ENCODE measurements around the gene PRODH2.

Gene PRODH2

GRCh38 chr19:35787227-35787799 is 25.3 kb downstream of the PRODH2 start:
- Histone ChIP-seq H2AK5ac (ENCODE audit: low read length) (no peak overlapping the region), H2BK15ac (replicated peaks; ENCODE audit: low read depth) (no peak overlapping the region), H4K8ac (ENCODE audit: low read depth, low read length) (no peak overlapping the region), H3K4me1 (ENCODE audit: control insufficient read depth, low read depth, low read length) (no peaks in the 10 kb centered on the region), H3K4me2 (ENCODE audit: low read length) (no peak overlapping the region), H2BK5ac (ENCODE audit: low read length) (no peak overlapping the region), H3K4ac (ENCODE audit: low read depth, low read length) (no peak overlapping the region), H3K18ac (ENCODE audit: low read length) (no peak overlapping the region), H3K27me3 (ENCODE audit: insufficient read depth, low read length, poor library complexity) (no peaks in the 10 kb centered on the region), H3K23ac (ENCODE audit: low read length) (no peak overlapping the region), H2BK120ac (ENCODE audit: low read depth, low read length) (no peak overlapping the region), H3K79me2 (ENCODE audit: control insufficient read depth, insufficient read depth, low read length) (no peaks in the 10 kb centered on the region), H3K4me3 (ENCODE audit: low read length) (no peak overlapping the region), H3K79me1 (ENCODE audit: low read length) (no peaks in the 10 kb centered on the region), H3K9ac (ENCODE audit: low read length) (no peak overlapping the region), H4K5ac (ENCODE audit: low read length) (no peak overlapping the region), H3K56ac (ENCODE audit: low read length) (no peak overlapping the region), H3K27ac (ENCODE audit: low read depth, low read length) (no peak overlapping the region), H3K36me3 (ENCODE audit: control insufficient read depth, insufficient read depth, low read length) (no peaks in the 10 kb centered on the region)
- WGBS (ENCODE audit: extremely low coverage, insufficient coverage, low lambda C conversion rate): no CpG with 5 or more reads among the region's 15 CpGs
- DNase-seq: no peak

- Histone ChIP-seq H3K4me3 (ENCODE audit: low read length) (no peak overlapping the region), H4K8ac (ENCODE audit: low read depth, low read length) (no peak overlapping the region), H3K23ac (ENCODE audit: low read length) (no peak overlapping the region), H4K5ac (ENCODE audit: low read length) (no peak overlapping the region), H2BK15ac (replicated peaks; ENCODE audit: low read depth) (no peak overlapping the region), H2AK5ac (ENCODE audit: low read length) (no peak overlapping the region), H3K27me3 (ENCODE audit: insufficient read depth, low read length, poor library complexity) (no peaks in the 10 kb centered on the region), H3K27ac (ENCODE audit: low read depth, low read length) (no peak overlapping the region), H3K4ac (ENCODE audit: low read depth, low read length) (no peak overlapping the region), H3K9ac (ENCODE audit: low read length) (no peak overlapping the region), H3K4me1 (ENCODE audit: control insufficient read depth, low read depth, low read length) (no peaks in the 10 kb centered on the region), H3K4me2 (ENCODE audit: low read length) (no peak overlapping the region), H3K36me3 (ENCODE audit: control insufficient read depth, insufficient read depth, low read length) (no peaks in the 10 kb centered on the region), H3K79me2 (ENCODE audit: control insufficient read depth, insufficient read depth, low read length) (no peaks in the 10 kb centered on the region), H2BK5ac (ENCODE audit: low read length) (no peak overlapping the region), H3K18ac (ENCODE audit: low read length) (no peak overlapping the region), H3K56ac (ENCODE audit: low read length) (no peak overlapping the region), H3K79me1 (ENCODE audit: low read length) (no peaks in the 10 kb centered on the region), H2BK120ac (ENCODE audit: low read depth, low read length) (no peak overlapping the region)
- no peak for DNase-seq
- WGBS (ENCODE audit: extremely low coverage, insufficient coverage, low lambda C conversion rate): no CpG with 5 or more reads among the region's 31 CpGs
Observed at GRCh38 chr19:35786299-35787160, 26.1 kb downstream of the PRODH2 start.

- no peak overlapping the region for H3K27ac ChIP-seq (ENCODE audit: low read depth, low read length)
- H3K56ac ChIP-seq (ENCODE audit: low read length): peak overlapping the region; percentile 89
- H2AK5ac ChIP-seq (ENCODE audit: low read length): no peak overlapping the region
- H3K4me2 ChIP-seq (ENCODE audit: low read length): peak overlapping the region; percentile 87
- H4K8ac ChIP-seq (ENCODE audit: low read depth, low read length): no peak overlapping the region
- no peak overlapping the region for H3K4ac ChIP-seq (ENCODE audit: low read depth, low read length)
- peak overlapping the region; percentile 80 for H3K9ac ChIP-seq (ENCODE audit: low read length)
- H2BK5ac ChIP-seq (ENCODE audit: low read length): no peak overlapping the region
- no peaks in the 10 kb centered on the region for H3K79me2 ChIP-seq (ENCODE audit: control insufficient read depth, insufficient read depth, low read length)
- no peak overlapping the region for H4K5ac ChIP-seq (ENCODE audit: low read length)
- no peaks in the 10 kb centered on the region for H3K79me1 ChIP-seq (ENCODE audit: low read length)
- no peaks in the 10 kb centered on the region for H3K36me3 ChIP-seq (ENCODE audit: control insufficient read depth, insufficient read depth, low read length)
- H3K27me3 ChIP-seq (ENCODE audit: insufficient read depth, low read length, poor library complexity): no peaks in the 10 kb centered on the region
- no peak overlapping the region for H3K23ac ChIP-seq (ENCODE audit: low read length)
- no peaks in the 10 kb centered on the region for H3K4me1 ChIP-seq (ENCODE audit: control insufficient read depth, low read depth, low read length)
- H2BK120ac ChIP-seq (ENCODE audit: low read depth, low read length): no peak overlapping the region
- no peak overlapping the region for H3K4me3 ChIP-seq (ENCODE audit: low read length)
- no peak overlapping the region for H2BK15ac ChIP-seq (replicated peaks; ENCODE audit: low read depth)
- H3K18ac ChIP-seq (ENCODE audit: low read length): no peak overlapping the region
- no CpG with 5 or more reads among the region's 10 CpGs for WGBS (ENCODE audit: extremely low coverage, insufficient coverage, low lambda C conversion rate)
- no peak for DNase-seq
Observed at GRCh38 chr19:35785339-35785627, 27.4 kb downstream of the PRODH2 start.

GRCh38 chr19:35784503-35785338 is 27.9 kb downstream of the PRODH2 start:
- DNase-seq: peak; percentile 88
- peak overlapping the region; percentile 94 for H3K23ac ChIP-seq (ENCODE audit: low read length)
- no peak overlapping the region for H3K18ac ChIP-seq (ENCODE audit: low read length)
- H3K4me1 ChIP-seq (ENCODE audit: control insufficient read depth, low read depth, low read length): no peaks in the 10 kb centered on the region
- no peaks in the 10 kb centered on the region for H3K79me1 ChIP-seq (ENCODE audit: low read length)
- H2BK15ac ChIP-seq (replicated peaks; ENCODE audit: low read depth): no peak overlapping the region
- H3K27ac ChIP-seq (ENCODE audit: low read depth, low read length): no peak overlapping the region
- peak overlapping the region; percentile 80 for H3K9ac ChIP-seq (ENCODE audit: low read length)
- no peak overlapping the region for H3K4ac ChIP-seq (ENCODE audit: low read depth, low read length)
- H4K8ac ChIP-seq (ENCODE audit: low read depth, low read length): no peak overlapping the region
- peak overlapping the region; percentile 89 for H3K56ac ChIP-seq (ENCODE audit: low read length)
- no peaks in the 10 kb centered on the region for H3K27me3 ChIP-seq (ENCODE audit: insufficient read depth, low read length, poor library complexity)
- H3K36me3 ChIP-seq (ENCODE audit: control insufficient read depth, insufficient read depth, low read length): no peaks in the 10 kb centered on the region
- no peak overlapping the region for H2BK120ac ChIP-seq (ENCODE audit: low read depth, low read length)
- H3K79me2 ChIP-seq (ENCODE audit: control insufficient read depth, insufficient read depth, low read length): no peaks in the 10 kb centered on the region
- H3K4me3 ChIP-seq (ENCODE audit: low read length): peak overlapping the region; percentile 33
- H2BK5ac ChIP-seq (ENCODE audit: low read length): no peak overlapping the region
- H4K5ac ChIP-seq (ENCODE audit: low read length): no peak overlapping the region
- peak overlapping the region; percentile 87 for H3K4me2 ChIP-seq (ENCODE audit: low read length)
- WGBS (ENCODE audit: extremely low coverage, insufficient coverage, low lambda C conversion rate): no CpG with 5 or more reads among the region's 45 CpGs
- H2AK5ac ChIP-seq (ENCODE audit: low read length): no peak overlapping the region

GRCh38 chr19:35783469-35784434 is 28.9 kb downstream of the PRODH2 start:
- Histone ChIP-seq H3K4me1 (ENCODE audit: control insufficient read depth, low read depth, low read length) (no peaks in the 10 kb centered on the region), H3K27ac (ENCODE audit: low read depth, low read length) (no peak overlapping the region), H3K18ac (ENCODE audit: low read length) (no peak overlapping the region), H2BK5ac (ENCODE audit: low read length) (no peak overlapping the region), H3K9ac (ENCODE audit: low read length) (peak overlapping the region; percentile 61), H3K36me3 (ENCODE audit: control insufficient read depth, insufficient read depth, low read length) (no peaks in the 10 kb centered on the region), H3K79me1 (ENCODE audit: low read length) (no peaks in the 10 kb centered on the region), H3K4me2 (ENCODE audit: low read length) (peak overlapping the region; percentile 56), H3K79me2 (ENCODE audit: control insufficient read depth, insufficient read depth, low read length) (no peaks in the 10 kb centered on the region), H3K4ac (ENCODE audit: low read depth, low read length) (no peak overlapping the region), H2BK120ac (ENCODE audit: low read depth, low read length) (no peak overlapping the region), H3K27me3 (ENCODE audit: insufficient read depth, low read length, poor library complexity) (no peaks in the 10 kb centered on the region), H3K23ac (ENCODE audit: low read length) (no peak overlapping the region), H4K8ac (ENCODE audit: low read depth, low read length) (no peak overlapping the region), H2AK5ac (ENCODE audit: low read length) (no peak overlapping the region), H4K5ac (ENCODE audit: low read length) (no peak overlapping the region), H3K56ac (ENCODE audit: low read length) (peak overlapping the region; percentile 81), H2BK15ac (replicated peaks; ENCODE audit: low read depth) (no peak overlapping the region), H3K4me3 (ENCODE audit: low read length) (no peak overlapping the region)
- DNase-seq: peak; percentile 50
- WGBS (ENCODE audit: extremely low coverage, insufficient coverage, low lambda C conversion rate): no CpG with 5 or more reads among the region's 28 CpGs

Data from mesendoderm (in vitro differentiated cells).